ENCODE data around the gene VAMP7.

Gene VAMP7

GRCh38 chrX:155877288-155877687 is 3.9 kb upstream of the VAMP7 start:
- no peak for TF ChIP-seq CTCF (IDR thresholded peaks at IDR 0.05; ENCODE audit: low read depth, low read length)
- no peak overlapping the region for H3K4me3 ChIP-seq (ENCODE audit: low read depth, low read length)
- H3K27me3 ChIP-seq (ENCODE audit: insufficient read depth, low read depth, severe bottlenecking): peaks cover 34% of the 10 kb centered on the region
- no peak overlapping the region for H3K27ac ChIP-seq
- no peak for DNase-seq
- no peaks in the 10 kb centered on the region for H3K36me3 ChIP-seq
- H3K9me3 ChIP-seq (ENCODE audit: severe bottlenecking): no peaks in the 10 kb centered on the region

GRCh38 chrX:155880586-155881157 is 473 bp upstream of the VAMP7 start:
- Histone ChIP-seq H3K9me3 (ENCODE audit: severe bottlenecking) (no peaks in the 10 kb centered on the region), H3K27me3 (ENCODE audit: insufficient read depth, low read depth, severe bottlenecking) (peaks cover 25% of the 10 kb centered on the region), H3K27ac (peak overlapping the region; percentile 39; the same call in 1 of the 2 replicates), H3K4me3 (ENCODE audit: low read depth, low read length) (peak overlapping the region; percentile 62), H3K36me3 (no peaks in the 10 kb centered on the region; the same call in 1 of the 2 replicates)
- TF ChIP-seq CTCF (IDR thresholded peaks at IDR 0.05; ENCODE audit: low read depth, low read length): no peak
- DNase-seq: no peak

- DNase-seq: no peak
- Histone ChIP-seq H3K4me3 (ENCODE audit: low read depth, low read length) (no peak overlapping the region), H3K27me3 (ENCODE audit: insufficient read depth, low read depth, severe bottlenecking) (peaks cover 2% of the 10 kb centered on the region), H3K9me3 (ENCODE audit: severe bottlenecking) (no peaks in the 10 kb centered on the region), H3K36me3 (peaks cover 17% of the 10 kb centered on the region), H3K27ac (no peak overlapping the region)
- TF ChIP-seq CTCF (IDR thresholded peaks at IDR 0.05; ENCODE audit: low read depth, low read length): no peak
Observed at GRCh38 chrX:155886409-155886808, 5.3 kb downstream of the VAMP7 start.

DNA sequence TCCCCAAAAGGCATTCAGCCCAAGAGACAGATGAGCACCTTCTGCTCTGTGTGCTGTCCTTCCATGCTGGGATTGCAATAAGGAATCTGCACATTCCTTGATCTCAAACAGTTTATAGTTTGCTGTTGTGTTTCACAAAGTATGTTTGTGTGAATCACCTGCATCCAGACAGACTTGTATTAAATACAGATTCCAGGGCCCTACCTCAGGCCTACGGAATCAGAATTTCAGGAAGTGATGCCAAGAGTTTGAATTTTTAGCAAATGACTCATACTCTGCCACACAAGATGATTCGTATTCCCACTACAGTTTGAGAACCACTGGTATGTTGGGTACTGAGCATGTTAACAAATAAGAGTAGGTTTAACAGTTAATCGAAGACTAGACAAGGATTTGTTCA is 7.0 kb downstream of the VAMP7 start:
- no peak for TF ChIP-seq CTCF (IDR thresholded peaks at IDR 0.05; ENCODE audit: low read depth, low read length)
- no peak overlapping the region for H3K27ac ChIP-seq
- peaks cover 29% of the 10 kb centered on the region for H3K36me3 ChIP-seq
- H3K9me3 ChIP-seq (ENCODE audit: severe bottlenecking): no peaks in the 10 kb centered on the region
- H3K4me3 ChIP-seq (ENCODE audit: low read depth, low read length): no peak overlapping the region
- peaks cover 2% of the 10 kb centered on the region for H3K27me3 ChIP-seq (ENCODE audit: insufficient read depth, low read depth, severe bottlenecking)
- DNase-seq: no peak

DNA sequence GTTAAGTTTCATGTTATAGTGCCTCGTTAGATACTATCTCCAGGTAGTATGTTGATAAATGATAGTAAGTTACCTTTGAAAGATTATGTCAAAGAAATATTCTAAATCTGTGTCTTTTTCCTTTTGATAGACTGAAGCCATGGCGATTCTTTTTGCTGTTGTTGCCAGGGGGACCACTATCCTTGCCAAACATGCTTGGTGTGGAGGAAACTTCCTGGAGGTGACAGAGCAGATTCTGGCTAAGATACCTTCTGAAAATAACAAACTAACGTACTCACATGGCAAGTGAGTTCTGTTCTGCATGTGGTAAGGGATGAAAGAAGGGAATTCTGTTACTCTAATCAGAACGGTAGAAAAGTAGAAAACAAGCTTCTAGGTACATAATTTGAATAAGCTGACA is 8.2 kb downstream of the VAMP7 start:
- no peak for DNase-seq
- no peak for TF ChIP-seq CTCF (IDR thresholded peaks at IDR 0.05; ENCODE audit: low read depth, low read length)
- Histone ChIP-seq H3K9me3 (ENCODE audit: severe bottlenecking) (no peaks in the 10 kb centered on the region), H3K4me3 (ENCODE audit: low read depth, low read length) (no peak overlapping the region), H3K36me3 (peaks cover 30% of the 10 kb centered on the region), H3K27ac (no peak overlapping the region), H3K27me3 (ENCODE audit: insufficient read depth, low read depth, severe bottlenecking) (peaks cover 2% of the 10 kb centered on the region)

All from WERI-Rb-1 (cell line).